T-helper 2 cell treated with Interferon-gamma antibody and Interleukin-4, amounts not matched to agents 100 ng/mL and 5 ng/mL, for 36 hours (primary cell): ENCODE measurements around the gene LEPR. TPM values are rescaled to one million over a fixed set of nuclear protein-coding genes. Genes with fewer than 3 reads are reported as not detected.
"Not testable (repeated sequence)": the region's sequence is repeated elsewhere in the genome, so short reads cannot be mapped to it uniquely, and the experiment has no call there.

Experiments
- intact Hi-C: fragments of 100-400 bp; cut with micrococcal nuclease; formaldehyde crosslinking; loops from one replicate; pipeline ENCODE4 v1.15.1; 2023
- total RNA-seq: library from RNA; stranded (reverse); gene quantifications from 2 replicates; pipeline ENCODE4 v1.2.3, GENCODE V29; 2022

Gene LEPR
- 1.9 and 2.0 TPM in 2 replicates for total RNA-seq

DNA sequence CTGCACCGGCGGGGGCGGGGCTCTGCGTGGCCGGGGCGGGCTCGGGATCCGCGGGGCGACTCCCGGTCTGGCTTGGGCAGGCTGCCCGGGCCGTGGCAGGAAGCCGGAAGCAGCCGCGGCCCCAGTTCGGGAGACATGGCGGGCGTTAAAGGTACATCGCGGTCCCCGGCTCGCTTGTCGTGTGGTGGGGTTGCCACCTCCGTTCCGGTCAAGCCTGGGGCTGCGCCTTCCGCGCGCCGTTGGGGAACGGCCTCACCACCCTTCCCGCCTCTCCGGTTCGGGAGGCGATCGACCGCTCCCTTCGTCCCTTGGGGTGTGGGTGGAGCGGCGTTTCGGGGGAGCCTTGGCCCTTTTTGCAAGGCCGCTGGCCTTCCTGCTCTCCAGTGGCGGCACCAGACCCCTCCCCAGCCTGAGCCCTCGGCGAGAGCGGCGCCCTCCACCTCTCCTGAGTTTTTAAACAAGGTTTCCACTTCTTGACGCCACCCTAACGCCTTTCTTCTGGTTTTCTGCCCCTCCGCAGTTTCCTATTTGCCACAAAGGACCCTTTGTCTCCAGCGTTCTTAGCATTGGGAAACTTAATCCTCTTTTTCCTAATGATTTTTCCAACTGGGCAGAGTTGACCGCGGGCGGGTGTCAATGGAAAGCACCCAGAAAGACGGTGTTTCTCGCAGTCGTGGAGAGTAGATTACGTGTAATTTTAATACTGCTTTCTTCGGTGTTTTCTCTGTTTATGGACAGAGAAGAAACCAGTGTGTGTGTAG, at the start of gene LEPR, which contains the start of gene LEPROT:
TSS of gene LEPR (plus strand) at position 79 of the 761 bp plus-strand sequence. CDS start 144,898 bp downstream, outside the sequence.
TSS of gene LEPROT (plus strand) at position 79 of the 761 bp plus-strand sequence. CDS start at position 136, 57 bp downstream.
- intact Hi-C loops = loop anchor here (1.0 to 5.0 kb wide), 9 partner anchors 28 to 1507 kb away; partner anchors contain the start of genes AK4 and JAK1

- intact Hi-C loops = no loop called here
These were observed 48.9 kb upstream of the LEPR start for GRCh38 chr1:65371544-65371943.

DNA sequence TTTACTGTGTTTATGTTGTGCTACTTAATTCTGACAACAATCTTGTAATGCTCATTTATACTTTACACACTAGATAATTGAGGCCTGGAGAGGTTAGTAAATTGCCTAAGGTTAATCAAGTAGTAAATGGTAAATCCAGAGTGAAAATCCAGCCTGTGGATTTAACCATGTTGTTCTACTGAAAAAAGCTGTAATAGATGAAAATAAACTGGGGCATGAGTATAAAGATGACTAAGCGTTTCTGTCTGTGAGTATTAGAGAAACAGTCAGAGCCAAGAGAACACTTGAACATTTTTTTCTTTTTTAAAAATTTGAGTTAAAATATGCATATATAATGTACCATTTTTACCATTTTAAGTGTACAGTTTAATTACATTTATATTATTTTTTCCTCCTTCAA, 47.9 kb upstream of the LEPR start:
- intact Hi-C loops = no loop called here

DNA sequence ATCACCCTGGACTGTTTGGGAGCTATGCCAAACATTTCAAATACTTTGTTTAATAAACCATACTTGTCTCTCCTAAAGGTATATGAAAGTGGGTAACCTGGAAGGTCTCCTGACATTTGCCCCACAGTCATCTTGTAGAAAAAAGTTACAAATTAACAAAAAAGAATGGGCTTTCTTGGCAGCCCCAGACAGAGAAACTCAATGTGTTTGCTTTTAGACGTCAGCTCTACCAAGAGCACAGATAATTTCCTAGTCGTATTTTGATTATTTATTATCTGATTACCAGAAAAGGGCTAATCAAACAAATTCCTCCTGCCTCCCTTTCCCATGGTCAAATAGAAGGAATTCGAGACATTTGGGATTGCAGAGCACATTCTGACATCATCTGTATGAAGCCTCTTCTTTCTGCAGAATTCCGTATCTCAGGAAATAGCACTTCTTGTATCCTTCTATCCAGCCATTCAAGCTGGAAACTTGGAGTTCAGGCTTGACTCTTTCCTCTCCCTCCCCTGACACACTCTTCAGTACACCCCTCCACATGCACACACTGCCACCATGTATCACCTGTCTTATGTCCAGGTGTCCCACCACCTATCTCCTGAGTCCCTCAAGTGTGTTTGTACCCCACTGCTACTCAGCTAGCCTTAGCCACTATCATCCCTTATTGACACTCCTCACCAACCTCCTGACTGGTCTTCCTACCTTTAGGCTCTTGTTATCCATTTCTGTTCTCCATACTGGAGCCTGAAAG, 42.8 kb upstream of the LEPR start:
- intact Hi-C loops = no loop called here

DNA sequence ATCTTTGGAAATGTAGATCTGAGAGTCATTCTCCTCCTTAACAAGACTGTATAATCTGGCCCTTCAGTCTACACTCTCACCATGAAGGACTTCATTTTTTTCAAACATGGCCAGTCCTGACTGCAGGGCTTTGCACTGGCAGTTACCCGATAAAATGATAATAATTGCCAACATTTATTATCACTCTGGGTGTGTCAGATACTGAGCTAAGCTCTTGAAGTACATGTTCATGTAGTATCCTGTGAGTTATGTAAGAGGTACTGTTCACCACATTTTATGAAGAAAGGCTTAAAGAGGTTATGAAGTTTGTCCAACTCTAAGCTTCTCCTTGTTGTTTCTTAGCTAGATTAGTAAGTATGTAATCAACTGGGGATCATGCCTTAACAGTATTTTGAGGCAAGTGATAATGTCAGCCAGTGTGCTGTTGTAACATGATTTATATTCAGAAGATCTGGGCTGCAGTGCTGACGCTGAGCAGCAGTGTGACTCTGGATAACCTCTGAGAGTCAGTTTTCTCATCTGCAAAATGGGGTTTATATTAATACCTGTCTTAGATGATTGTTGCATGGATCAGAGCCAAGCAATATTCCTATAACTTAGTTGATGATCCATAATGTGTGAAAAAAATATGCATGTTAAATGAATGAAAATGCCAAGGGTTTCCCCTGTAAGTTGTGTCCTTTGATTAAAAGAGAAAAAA, 42.1 kb upstream of the LEPR start:
- intact Hi-C loops = no loop called here

DNA sequence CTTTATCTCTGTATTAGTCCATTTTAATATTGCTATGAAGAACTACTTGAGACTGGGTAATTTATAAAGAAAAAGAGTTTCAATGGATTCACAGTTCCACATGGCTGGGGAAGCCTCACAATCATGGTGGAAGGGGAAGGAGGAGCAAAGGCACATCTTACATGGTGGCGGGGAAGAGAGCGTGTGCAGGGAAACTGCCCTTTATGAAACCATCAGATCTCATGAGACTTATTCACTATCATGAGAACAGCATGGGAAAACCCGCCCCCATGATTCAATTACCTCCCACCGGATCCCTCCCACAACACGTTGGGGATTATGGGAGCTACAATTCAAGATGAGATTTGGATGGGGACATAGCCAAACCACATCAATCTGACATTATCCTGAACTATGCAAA, 36.0 kb upstream of the LEPR start:
- intact Hi-C loops = not testable (repeated sequence)

DNA sequence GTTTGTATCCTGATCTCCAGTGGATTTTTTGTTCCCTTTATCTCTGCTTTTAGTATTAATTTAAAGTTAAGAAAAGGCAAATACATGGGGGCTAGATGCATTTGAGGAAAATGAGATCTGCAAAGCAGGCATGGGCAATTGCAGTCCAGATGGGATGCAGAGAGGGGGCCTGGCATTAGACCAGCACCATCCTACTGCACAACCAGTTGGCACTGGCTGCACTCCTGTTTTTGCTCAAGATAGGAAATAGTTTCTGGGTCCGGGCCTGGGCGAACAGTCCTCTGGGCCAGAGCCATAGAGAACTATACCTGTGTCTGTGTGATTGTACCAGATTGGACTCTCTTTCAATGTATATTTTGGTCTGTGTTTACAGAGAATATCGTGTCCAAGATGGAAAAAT, 34.0 kb upstream of the LEPR start:
- intact Hi-C loops = no loop called here

DNA sequence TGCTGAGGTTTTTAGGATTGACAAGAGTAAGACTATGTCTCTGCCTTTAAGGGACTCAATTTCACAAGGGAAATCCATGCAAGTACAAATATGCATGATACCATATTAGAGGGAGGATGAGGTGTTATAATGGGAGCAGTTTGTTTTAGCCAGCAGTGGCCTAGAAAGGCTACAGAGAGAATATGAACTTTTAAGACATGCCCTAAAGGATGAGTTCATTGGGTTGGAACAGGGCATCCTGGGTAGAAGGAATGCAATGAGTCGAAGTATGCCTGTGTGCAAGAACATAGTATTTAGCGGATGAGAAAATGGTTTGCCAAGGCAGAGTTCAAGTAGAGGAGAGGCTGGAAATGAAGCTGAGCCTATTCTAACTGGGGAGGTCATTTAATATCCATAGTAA, 32.6 kb upstream of the LEPR start:
- intact Hi-C loops = no loop called here

DNA sequence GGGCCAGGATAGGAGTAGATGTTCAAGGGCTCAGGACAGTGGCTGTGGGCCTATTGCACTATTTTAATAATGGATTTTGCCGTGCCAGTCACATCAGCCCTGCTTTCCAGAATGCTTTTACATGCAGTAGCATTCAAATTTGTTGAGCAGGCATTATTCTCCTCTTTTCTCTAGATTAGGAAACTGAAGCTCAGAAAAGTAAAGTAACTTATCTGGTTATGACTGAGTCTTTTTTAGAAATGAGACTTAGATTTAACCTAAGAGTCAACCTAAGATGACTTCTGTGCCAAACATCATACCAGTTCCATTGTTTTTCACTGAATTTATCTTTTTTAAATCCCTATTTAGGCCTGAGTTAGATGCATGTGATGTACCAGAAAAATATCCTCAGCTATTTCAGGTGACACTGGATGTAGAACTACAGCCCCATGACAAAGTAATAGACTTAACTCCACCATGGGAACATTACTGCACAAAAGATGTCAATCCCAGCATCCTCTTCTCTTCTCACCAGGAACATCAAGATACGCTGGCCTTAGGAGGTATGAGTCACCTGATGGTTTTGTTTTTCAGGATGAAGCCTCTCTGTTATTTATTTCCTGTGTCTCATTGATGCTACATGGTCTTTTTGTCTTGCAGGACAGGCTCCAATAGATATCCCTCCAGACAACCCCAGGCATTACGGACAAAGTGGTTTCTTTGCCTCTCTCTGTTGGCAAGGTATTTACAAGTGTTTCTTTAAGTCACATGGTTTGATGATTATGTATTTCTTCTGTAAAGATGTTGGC, 31.4 kb upstream of the LEPR start:
- intact Hi-C loops = no loop called here

- intact Hi-C loops = loop anchor here (2.0 kb wide), 1 partner anchor 28 kb away; the partner anchor contains the start of genes LEPR and LEPROT
These were observed 28.0 kb upstream of the LEPR start for GRCh38 chr1:65392497-65392896.

- intact Hi-C loops = loop anchor here (2.0 kb wide), 1 partner anchor 27 kb away; the partner anchor contains the start of genes LEPR and LEPROT
These were observed 27.1 kb upstream of the LEPR start for GRCh38 chr1:65393347-65393746.

GRCh38 chr1:65393928-65394327, 26.5 kb upstream of the LEPR start:
- intact Hi-C loops = loop anchor here (2.0 kb wide), 1 partner anchor 27 kb away; the partner anchor contains the start of genes LEPR and LEPROT

DNA sequence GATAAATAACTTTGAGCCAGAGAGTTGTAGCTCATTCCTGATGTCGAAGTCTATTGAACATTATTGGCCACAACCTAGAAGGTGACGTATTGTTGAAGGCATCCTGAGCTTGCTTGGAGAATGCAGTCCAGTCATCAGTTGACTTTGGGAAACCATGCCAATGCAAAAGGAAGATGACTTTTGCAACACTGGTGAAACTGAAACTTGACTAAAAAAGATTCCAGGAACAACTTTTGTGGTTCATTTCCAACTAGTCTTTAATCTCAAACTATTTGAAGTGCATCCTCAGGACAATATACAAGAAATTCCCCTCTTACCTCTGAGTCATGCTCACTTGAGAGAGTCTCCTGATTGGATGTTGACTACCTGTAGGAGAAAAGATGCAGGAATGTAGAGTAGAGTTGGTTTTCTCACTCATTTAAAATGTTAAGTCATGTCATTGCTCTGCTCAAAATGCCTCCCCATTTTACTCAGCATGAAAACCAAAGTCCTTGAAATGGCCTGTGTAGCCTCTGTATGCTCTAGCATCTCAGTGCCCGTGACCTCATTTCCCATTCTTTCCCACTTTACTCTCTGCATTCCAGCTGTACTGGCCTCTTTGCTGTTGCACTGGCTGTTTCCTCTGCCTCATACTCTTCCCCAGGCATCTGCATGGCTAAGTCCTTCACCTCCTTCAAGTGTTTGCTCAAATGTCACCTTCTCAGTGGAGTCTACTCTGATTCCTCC, 24.4 kb upstream of the LEPR start:
- intact Hi-C loops = no loop called here

DNA sequence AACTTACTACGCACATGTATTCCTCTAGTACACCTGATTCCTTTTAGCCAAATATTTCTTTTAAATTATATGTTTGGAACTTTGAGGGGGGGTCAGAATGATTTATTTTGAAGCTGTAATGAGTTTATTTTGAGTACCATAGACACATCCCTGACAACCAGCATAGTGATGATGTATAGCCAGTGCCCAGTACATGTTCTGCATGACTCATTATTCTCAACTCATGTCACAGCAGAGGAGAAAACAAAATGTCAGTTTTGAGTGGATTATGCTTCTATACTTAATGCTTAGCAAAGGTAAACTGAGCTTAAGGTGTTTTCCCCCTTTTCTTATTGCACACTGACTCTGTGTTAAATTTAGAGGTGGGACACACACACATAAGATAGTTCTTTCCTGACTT, 22.4 kb upstream of the LEPR start:
- intact Hi-C loops = no loop called here

GRCh38 chr1:65399003-65399402, 21.5 kb upstream of the LEPR start:
- intact Hi-C loops = no loop called here

GRCh38 chr1:65401612-65402011, 18.9 kb upstream of the LEPR start:
- intact Hi-C loops = no loop called here

GRCh38 chr1:65404941-65405340, 15.5 kb upstream of the LEPR start:
- intact Hi-C loops = no loop called here

- intact Hi-C loops = no loop called here
These were observed 12.6 kb upstream of the LEPR start for GRCh38 chr1:65407877-65408276.

DNA sequence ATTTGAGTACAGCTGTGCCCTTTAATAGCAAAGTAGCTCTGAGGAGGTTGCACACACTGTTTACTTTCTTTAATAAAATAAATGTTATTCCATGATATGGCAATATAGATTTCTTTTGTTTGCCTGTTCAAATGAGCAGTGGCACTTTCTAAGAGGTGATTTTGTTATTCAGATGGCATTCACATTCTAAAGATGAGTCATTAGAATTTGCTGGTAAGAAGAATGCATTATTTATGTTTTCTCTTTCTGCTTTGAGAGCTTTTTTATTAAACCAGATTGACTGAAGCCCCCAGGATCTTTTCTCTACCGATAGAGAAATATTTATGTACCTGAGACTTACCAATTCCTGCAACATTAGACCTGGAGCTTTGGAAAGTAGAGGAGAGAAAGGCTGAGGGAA, 11.2 kb upstream of the LEPR start:
- intact Hi-C loops = no loop called here

DNA sequence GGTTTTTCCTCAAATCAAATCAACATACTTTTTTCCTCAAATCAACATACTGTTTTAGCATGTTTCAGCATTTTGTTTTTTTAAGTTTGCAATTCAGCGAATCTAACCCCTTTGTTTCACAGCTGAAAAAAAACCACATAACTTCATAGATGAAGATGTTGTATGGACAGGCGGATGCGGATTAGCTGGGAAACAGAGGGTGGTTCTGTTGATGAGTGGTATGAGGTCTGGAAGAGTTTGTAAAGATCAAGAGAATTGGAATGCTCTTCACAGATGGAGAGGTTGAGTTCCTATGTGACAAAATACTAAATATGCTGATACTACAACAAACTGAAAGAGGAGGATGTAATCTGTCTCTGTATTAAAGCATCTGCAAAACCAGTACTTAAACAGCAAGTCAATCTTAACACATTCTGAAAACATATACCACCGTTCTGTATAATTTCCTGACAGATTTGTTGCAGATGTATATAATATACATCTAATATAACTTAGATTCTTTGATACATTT, 10.6 kb upstream of the LEPR start:
- intact Hi-C loops = no loop called here
